HG03575 (cell line): Measurements from ENCODE around the gene NSUN2.
"Not testable (repeated sequence)": the region's sequence is repeated elsewhere in the genome, so short reads cannot be mapped to it uniquely, and the experiment has no call there.

Experiments used
- ATAC-seq: cut with Tn5 transposase; IDR thresholded peaks from one replicate; pipeline ENCODE4 v1.9.1; 2021; ENCODE audit not compliant: unreplicated experiment, insufficient number of reproducible peaks, low FRiP score; ENCODE audit errors: extremely low read depth

Gene NSUN2

DNA sequence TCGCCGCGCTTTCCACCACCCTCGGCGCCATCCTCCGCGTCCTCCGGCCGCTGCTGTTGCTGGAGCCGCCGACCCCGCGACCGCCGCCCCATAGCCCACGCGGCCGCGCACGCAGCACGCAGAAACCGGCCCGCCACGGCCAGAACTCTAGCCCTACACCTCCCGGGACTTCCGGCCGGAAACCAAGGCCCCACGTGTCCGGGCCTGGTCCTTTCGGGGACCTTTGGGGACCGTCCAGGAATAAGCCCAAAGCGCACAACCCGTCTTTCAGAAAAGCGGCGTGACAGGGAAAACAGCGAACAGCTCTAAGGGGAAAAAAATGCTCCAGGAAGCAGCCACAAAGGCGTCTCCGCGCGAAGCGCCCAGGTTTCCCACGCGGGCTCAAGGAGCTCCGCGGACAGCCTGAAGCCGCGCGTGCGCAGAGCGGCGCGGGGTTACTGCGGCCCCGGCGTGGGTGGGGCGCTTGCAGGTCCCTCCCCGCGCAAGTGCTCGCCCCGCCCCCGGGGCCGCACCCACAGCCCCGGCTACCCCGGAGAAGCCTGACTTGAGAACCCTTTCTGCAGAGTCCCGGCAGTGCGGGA, at the start of gene NSUN2, which contains the start of gene SRD5A1:
Gene NSUN2 (minus strand): TSS at position 157 of the 581 bp plus-strand sequence. CDS start 65 bp downstream, at position 92.
Gene SRD5A1 (plus strand): TSS at position 553 of the 581 bp plus-strand sequence. CDS start 137 bp downstream, outside the sequence.
- peak; percentile 58 for ATAC-seq

DNA sequence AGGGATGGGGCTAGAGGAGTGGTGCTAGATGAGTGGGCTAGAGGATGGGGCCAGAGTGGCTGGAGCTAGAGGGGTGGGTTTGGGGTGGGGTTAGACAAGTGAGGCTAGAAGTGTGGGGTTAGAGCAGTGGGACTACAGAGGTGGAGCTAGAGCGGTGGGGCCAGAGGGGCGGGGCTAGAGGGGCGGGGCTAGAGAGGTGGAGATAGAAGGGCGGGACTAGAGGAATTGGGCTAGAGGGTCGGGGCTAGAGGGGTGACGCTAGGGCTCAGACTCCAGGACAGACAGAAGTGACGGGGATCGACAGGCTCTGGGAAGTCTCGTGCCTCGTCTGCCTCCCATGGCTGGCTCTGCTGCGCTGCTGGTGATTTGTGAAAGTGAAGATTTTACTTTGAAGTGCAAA, 49.4 kb upstream of the NSUN2 start:
- ATAC-seq: no peak

DNA sequence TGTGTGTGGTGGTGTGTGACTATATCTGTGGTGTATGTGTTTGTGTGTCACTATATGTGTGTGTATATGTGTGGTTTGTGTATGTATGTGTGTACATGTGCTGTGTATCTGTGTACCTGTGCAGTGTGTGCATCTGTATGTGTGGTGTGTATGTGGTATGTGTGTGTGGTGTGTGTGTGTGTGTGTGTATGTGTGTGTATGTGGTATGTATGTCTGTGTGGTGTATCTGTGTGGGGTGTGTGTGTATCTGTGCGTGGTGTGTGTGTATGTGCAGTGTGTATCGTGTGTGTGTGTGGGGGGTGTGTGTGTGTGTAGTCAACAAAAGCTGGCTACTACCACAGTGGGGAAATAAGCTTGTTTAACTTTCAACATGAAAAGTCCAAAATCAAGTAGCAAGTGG, 48.8 kb upstream of the NSUN2 start:
- no peak for ATAC-seq

DNA sequence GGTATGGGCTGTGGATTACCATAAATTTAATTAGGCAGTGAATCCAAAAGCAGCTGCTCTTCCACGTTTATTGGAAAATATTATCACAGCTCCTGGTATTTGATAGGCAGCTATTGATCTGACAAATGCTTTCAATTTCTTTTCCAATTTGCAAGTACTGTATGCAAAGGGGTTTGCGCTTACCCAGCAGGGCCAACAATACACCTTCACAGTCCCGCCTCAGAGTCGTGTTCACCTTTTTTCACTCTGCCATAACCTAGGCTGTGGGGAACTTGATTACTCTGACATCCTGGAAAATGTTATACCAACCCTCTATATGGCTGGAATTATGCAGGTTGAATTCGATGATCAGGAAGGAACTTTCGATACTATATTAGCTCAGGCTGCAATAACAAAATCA, 48.1 kb upstream of the NSUN2 start:
- ATAC-seq: no peak

DNA sequence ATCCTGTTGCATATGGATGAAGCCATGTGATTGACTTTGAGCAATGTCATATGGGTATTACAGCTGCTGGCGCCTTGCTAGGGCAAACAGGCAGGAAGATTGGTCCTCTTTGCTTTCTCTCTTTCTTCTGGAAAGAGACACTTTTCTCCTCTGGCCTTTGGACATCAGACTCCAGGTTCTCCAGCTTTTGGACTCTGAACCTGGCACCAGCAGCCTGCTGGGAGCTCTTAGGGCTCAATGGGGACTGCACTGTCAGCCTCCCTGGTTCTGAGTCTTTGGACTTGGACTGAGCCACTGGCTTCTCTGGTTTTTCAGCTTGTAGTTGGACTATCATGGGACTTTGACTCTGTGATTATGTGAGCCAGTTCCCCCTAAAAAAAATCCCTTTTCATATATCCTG, 45.5 kb upstream of the NSUN2 start:
- no peak for ATAC-seq

DNA sequence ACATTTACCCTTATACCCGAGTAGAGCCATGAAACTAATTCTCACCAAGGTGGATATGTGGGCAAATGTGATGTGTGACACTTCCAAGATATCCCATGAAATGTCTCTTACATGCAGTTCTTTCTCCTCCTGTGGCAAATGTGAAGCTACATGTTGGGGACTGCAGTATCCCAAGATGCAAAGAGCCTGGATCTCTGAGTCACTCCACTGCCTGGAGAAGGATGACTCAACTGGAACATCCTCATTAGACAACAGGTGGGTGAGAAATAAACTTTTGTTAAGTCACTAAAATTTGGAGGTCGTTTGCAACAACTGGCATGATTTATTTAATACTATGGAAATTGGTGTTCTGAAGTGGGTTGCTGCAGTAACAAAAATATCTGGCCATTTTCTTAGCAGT, 43.9 kb upstream of the NSUN2 start:
- ATAC-seq: no peak

DNA sequence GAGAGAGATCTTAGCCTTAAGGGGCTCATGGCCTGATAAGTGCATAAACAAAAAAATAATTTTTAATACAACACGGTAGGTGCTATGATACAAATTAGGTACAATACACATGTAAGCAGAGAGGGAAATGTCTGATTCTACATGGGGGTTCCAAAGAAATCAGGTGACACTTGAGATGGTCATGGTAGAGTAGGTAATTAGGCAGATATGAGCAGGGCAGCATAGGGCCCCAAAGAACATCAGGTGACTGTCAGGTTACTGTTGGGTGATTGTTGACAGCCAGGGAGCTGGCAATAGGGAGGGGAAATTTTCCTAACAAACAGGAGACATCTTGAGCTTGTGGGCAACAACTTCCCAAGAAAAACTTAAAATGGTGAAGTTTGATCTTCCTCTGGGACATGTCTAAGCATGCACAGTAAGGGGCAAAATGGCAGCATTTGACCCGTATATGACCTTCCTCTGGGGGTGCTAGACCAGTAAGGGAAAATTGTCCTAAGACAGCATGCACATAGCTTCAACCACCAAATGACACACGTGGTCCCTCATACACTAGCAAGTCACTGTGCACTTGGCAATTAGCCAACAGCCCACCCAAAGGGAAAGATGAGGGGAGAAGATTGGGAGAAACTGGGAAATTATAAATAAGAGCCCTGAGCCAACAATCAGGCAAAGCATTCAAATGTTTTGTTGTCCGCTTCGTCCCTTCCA, 43.1 kb upstream of the NSUN2 start:
- no peak for ATAC-seq

DNA sequence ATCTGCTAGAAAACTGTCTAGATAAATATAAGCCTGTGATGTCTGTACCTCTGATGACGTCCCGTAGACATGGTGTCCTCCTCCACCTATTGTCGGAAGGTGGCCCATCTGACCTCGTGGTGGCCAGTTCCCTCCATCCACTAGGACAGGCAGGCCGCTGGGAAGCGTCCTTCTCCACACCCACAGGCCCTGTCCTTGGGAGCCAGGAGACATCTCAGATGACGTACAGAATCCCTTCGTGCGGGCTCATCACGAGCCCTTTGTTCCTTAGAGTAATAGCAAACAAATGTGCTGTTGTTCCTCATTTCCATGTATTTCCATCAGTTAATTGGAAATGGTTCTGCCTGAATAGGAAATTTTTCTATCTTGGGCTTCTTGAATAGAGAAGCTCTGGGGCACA, 42.0 kb upstream of the NSUN2 start:
- no peak for ATAC-seq

DNA sequence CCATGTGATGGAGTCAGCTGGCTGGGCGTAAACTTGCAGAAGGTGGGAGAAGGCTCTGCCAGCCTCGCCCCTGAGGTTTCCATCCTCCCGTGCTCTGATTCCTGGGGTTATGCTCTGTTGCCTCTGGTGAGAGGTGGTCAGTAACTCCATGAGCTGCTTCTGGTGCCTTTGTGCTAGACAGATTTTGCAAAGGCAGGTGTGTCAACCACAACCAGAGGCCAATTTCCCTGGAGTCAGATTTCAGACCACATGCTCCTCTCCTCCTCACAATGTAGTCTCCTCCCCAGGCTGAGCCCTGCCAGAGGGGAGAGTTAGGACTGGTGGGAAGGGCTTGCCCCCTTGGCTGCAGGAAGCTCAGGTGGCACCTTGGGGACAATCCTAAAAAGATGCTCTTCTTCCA, 41.6 kb upstream of the NSUN2 start:
- ATAC-seq: no peak

DNA sequence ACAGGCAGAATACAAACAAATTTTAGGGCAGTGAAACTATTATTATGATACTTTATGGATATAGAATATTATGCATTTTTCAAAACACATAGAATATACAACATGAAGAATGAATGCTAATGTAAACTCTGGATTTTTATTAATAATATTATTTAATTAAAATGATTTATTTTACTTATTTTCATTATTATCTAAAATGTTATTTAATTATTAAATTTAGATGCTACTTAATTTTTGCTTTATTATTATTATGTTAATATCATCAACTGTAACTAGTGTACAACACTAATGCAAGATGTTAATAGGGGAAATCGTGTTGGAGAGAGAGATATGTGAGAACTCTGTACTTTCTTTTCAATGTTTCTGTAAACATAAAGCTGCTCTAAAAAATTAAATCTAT, 41.1 kb upstream of the NSUN2 start:
- ATAC-seq: no peak

DNA sequence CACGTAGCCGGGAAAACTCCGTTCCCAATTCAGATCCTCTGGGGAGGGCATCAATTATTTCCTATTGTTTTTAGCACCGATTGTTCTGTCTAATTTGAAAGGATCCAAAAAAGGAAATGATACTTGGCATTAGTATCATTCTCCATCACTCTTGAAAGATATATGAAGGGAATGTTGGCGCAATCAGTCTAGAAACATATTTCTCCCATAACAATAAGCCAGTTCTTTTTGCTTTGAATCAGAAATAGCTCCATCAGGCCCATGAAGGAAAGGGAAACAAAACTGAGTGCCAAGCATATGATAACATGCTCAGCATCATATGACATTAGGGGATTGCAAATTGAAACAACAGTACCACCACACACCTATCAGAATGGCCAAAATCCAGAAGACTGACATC, 40.2 kb upstream of the NSUN2 start:
- ATAC-seq: no peak

DNA sequence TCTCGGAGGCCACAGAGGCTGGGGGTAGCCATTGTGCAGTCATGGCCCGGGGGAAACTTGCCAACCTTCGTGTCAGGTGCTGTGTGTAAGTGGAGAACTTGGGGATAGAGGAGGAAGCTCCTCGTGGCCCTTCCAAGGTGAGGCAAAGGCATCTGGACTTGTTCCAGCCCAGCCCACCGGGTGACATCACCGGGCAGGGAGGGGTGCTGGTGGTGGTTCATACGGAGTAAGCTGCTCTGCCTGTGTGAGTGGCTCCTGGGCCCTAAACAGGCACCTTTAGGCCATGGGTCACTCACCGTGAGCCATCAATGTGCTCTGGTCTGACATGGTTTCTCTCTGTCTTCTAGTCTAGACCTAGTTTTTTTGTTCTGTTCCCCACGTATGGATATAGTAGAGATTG, 35.9 kb upstream of the NSUN2 start:
- not testable (repeated sequence) for ATAC-seq

DNA sequence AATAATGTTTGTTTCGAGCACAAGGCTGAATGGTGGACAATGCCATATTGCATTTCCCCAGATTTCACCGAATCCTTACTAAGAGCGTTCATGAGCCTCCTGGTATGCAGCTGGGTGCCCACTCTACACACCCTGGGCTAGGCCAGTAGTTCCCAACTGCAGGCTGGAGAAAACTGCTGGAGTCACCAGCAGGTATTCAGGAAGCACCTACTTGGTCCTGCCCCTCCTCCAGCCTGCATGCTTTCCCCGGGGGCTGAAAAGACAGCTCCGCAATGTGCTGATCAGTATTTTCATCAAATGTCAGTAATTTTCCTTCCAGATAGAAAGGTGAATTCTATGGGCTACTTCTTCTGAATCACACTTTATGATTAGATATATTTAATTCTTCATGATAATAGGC, 34.8 kb upstream of the NSUN2 start:
- no peak for ATAC-seq

DNA sequence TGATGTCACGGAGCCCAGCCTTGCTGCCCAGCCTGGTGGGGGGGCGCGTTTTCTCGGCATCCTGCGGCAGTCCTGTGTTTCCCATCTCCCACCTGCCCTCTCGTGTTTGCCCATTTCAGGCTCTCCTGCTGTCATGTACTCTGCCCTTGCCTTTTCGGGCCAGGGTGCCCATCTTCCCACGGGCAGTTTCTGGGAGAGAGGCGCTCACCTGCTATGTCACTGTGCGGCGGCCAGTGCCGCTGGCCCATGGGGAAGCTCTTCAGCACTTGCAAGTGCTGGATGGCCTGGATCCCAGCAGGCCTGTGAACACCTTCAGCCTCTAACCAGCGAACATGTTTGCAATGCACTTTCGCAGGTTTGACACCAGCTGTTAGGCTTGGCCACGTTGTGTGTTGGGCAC, 33.9 kb upstream of the NSUN2 start:
- no peak for ATAC-seq

DNA sequence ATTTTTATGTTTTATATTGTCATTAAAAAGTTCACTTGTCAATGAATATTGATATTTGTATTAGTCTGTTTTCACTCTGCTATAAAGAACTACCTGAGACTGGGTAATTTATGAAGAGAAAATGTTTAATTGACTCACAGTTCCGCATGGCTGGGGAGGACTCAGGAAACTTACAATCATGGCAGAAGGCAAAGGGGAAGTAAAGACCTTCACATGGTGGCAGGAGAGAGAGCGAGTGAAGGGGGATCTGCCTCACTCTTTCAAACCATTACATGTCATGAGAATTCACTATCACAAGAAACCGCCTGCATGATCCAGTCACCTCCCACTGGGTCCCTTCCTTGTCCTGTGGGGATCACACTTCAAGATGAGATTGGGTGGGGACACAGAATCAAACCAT, 27.8 kb upstream of the NSUN2 start:
- ATAC-seq: peak; percentile 22

DNA sequence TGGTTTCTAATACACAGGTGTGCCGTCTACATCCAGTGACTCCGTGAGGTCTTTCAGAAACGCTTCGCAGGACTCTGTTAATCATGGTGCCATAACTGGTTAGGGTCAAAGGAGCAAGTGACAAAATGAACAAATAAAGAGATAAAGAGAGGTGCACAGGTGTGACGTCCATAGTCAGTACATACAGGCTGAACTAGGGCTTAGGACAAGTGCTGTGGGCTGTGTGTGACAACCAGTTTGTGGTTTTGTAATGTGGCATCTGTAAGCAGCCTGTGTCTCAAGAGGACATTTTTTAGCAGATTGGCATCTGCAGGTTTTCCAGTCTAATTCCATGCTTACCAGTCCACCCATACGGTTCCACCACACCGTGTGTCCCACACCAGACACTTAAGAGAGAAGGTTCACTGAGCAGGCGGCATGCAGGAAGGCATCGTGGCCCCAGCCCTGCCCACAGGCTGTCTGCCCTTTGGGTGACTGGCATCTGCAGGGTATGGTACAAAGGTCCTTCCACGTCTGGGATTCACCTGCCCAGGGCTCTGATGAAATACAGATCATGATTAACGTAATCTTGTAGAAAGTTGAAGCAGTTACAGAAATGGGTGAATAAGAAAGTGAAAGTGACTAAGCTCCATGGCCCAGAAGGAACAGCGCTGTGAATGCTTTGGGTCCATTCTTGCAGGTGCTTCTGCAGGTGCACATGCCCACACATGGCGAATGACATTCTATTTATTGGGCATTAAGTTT, 27.3 kb upstream of the NSUN2 start:
- peak; percentile 66 for ATAC-seq

DNA sequence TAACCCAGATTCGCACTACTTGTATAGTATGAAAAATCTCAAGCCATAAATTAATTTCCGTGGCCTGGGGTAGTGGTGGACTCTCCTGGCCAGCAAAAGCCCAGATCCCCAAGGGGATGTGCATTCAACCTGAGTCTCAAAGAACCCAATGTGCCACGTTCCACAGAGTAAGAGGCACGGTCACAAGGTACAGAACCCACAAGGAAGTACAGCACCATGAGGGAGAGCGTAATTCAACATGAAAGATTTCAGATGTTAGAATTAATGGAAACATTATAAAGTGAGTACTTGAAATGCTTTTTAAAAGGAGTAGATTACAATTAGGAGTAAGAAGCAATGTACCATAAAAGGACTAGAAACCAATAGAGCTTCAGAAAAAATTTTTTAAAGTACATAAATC, 23.8 kb upstream of the NSUN2 start:
- ATAC-seq: no peak

DNA sequence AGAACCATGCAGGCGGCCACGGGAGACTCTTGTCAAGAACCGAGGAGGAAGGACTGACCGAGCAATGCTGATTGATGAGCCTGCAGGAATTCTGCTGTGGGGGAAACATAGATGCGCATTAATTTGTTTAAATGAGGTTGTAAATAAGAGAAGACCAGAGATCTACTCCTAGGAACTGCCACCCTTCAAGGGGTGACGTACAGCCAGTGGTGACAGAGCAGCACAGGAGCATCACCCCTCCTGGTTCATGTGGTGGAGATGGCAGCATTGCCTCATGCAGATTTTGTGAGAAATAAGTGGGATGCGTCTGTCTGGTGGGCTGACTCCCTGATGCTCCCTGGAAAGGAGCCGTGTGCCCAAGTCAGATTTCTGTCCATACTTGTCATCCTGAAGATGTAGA, 22.6 kb upstream of the NSUN2 start:
- no peak for ATAC-seq

DNA sequence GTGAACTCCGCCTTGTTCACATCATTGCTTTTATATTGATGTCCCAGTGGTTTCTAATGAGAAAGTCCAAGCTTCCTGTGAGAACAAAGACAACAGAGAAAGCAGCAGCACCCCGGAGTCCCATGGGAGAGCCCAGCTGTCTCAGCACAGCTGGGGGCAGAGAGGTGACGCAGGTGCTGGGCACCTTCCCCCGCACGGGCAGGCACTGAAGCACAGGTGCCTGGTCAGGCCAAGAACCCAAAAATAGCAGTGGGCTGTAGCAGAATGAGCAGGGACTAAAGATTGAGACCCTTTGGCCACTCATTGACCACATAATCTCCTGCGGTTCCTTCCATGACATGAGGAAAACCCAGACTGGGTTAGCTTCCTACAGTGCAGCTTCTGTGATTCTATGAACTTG, 19.2 kb upstream of the NSUN2 start:
- peak; percentile 71 for ATAC-seq

DNA sequence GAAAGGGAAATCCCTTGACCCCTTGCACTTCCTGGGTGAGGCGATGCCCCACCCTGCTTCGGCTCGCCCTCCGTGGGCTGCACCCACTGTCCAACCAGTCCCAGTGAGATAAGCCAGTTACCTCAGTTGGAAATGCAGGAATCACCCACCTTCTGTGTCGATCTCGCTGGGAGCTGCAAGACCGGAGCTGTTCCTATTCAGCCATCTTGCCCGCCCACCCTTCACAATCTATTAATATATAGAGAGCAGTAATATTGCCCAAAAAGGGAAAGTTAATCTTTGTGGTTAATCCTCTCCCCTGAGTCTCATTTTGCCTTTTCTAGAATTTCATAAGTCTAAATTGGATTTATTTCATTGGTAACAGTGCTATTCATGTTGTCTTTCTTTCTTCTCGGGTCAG, 16.8 kb upstream of the NSUN2 start:
- no peak for ATAC-seq
